PFSK-1 (cell line): ENCODE data around the gene PTPN4.

Source experiments
- FOXP2 ChIP-seq: optimal IDR thresholded peaks from 2 replicates; pipeline ENCODE3; 2011; ENCODE audit warnings: borderline replicate concordance, control low read depth, inconsistent platforms; ENCODE audit not compliant: insufficient read depth; ENCODE audit errors: extremely low read length, extremely low read depth
- POLR2AphosphoS5 ChIP-seq: IDR thresholded peaks from 2 replicates; pipeline ENCODE4 v1.6.1; 2012; ENCODE audit warnings: low read depth, mild to moderate bottlenecking, control low read depth, low read length, moderate library complexity
- SIN3A ChIP-seq: IDR thresholded peaks from 2 replicates; pipeline ENCODE4 v1.6.1; 2012; ENCODE audit warnings: mild to moderate bottlenecking, low read length, moderate library complexity, borderline replicate concordance; ENCODE audit not compliant: insufficient read depth
- TAF1 ChIP-seq: IDR thresholded peaks from 2 replicates; pipeline ENCODE4 v1.6.1; 2012; ENCODE audit warnings: low read length, control low read depth, borderline replicate concordance; ENCODE audit not compliant: insufficient read depth
- TF ChIP-seq, protein P1 (sequence below), 2 experiments: IDR thresholded peaks; 2 replicates each; pipeline versions ENCODE4 v1.6.1 to v1.8.0; 2011 to 2012; ENCODE audit warnings: low read depth in 2 of 2, low read length in 2 of 2, control low read depth in 1 of 2, inconsistent platforms in 1 of 2, mild to moderate bottlenecking in 1 of 2, moderate library complexity in 1 of 2; ENCODE audit not compliant: insufficient read depth in 1 of 2

The PTPN4 gene

DNA sequence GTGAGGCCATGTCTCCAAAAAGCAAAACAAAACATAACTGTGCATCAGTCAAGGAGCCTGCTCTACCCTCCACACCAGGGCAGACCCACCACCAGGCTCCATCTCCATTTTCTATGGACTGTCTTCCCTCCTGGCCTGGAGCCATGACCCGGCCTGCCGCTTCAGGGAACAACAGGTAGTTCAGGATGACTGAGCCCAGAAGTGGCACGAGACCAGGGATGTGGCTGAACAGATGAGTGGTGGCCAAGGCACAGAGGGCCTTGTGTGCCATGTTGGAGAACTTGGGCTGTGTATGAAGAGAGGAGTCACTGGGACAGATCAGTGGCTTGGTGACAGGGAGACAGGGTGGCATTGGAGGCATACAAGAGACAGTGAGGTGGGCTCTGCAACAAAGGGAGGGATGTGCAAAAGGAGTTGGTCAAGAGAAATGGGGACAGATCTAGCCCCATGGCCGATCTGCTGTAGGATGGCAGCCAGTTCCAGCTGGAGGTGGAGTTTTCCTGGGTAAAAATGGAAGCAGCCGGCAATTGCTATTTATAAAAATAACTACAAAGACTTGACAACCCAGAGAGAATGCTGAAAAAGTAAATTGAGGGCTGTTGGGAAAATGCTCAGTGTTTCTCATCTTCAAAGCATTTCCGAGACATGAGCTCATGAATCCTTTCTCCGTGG, 45.8 kb upstream of the PTPN4 start:
- TF ChIP-seq FOXP2: no peak
- no peak for TF ChIP-seq SIN3A
- TF ChIP-seq, protein P1, sequence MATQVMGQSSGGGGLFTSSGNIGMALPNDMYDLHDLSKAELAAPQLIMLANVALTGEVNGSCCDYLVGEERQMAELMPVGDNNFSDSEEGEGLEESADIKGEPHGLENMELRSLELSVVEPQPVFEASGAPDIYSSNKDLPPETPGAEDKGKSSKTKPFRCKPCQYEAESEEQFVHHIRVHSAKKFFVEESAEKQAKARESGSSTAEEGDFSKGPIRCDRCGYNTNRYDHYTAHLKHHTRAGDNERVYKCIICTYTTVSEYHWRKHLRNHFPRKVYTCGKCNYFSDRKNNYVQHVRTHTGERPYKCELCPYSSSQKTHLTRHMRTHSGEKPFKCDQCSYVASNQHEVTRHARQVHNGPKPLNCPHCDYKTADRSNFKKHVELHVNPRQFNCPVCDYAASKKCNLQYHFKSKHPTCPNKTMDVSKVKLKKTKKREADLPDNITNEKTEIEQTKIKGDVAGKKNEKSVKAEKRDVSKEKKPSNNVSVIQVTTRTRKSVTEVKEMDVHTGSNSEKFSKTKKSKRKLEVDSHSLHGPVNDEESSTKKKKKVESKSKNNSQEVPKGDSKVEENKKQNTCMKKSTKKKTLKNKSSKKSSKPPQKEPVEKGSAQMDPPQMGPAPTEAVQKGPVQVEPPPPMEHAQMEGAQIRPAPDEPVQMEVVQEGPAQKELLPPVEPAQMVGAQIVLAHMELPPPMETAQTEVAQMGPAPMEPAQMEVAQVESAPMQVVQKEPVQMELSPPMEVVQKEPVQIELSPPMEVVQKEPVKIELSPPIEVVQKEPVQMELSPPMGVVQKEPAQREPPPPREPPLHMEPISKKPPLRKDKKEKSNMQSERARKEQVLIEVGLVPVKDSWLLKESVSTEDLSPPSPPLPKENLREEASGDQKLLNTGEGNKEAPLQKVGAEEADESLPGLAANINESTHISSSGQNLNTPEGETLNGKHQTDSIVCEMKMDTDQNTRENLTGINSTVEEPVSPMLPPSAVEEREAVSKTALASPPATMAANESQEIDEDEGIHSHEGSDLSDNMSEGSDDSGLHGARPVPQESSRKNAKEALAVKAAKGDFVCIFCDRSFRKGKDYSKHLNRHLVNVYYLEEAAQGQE (IDR thresholded peaks at IDR 0.05; ENCODE audit: insufficient read depth in 1 of 2, low read depth in 2 of 2, low read length in 2 of 2): no peak
- TF ChIP-seq POLR2AphosphoS5: no peak

DNA sequence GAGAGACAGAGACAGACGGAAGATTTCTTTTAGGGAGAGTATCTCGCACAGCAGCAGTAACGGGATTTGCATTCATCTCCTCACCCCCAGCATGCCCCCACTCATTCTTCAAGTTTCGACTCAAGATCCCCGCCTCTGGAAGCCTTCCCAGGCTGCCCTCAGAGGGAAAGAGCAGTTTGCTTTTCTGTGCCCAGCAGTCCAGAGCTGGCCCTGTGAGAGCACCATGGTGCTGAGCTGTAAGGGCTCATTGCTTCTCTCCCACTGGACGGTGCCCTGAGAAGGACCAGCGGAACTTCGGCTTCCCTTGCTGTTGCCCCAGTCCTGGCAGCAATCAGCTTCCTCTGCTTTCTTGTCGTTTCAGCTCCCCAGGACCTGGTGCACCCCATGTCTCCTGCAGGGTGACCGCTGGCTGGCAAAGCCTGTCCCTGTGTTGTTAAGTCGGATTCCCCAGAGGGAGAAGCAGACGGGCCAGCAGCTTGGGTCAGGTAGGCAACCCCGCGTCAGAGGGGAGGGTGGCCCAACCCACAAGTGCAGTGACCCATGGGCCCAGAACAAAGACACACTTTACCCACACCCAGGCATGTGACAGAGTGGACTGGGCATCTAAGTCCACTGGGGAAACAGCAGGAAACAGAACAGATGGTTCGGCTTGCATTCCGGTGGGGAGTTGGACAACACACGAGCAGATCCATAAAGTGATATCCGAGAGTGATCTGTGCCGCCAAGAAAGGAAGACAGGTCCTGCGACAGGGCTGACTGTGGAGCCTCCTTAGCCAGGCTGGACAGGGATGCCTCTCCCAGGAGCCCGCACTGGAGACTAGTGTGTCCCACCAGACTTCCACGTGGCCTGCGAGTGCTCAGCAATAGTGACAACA, 44.1 kb upstream of the PTPN4 start:
- no peak for TF ChIP-seq POLR2AphosphoS5
- TF ChIP-seq, protein P1 (IDR thresholded peaks at IDR 0.05; ENCODE audit: insufficient read depth in 1 of 2, low read depth in 2 of 2, low read length in 2 of 2): no peak
- no peak for TF ChIP-seq SIN3A
- TF ChIP-seq TAF1: no peak
- TF ChIP-seq FOXP2: no peak

DNA sequence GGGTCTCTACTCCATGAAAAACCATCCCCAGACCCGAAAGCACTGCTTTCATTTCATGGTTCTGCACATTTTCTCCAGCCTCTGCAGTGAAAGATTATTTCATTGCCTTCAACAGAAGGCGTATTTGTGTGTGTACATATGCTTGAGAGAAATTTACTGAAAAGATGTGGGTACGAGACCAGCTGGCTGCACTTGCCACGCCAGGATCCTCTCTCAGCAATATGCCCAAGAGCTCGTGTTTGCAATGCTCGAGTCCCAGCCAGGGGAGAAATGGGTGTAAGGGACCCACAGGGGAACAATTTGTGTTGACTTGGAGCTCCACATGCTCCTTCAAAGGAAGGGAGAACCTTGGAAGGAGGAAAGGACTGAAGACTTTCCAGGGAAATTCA, 43.4 kb upstream of the PTPN4 start:
- TF ChIP-seq POLR2AphosphoS5: no peak
- TF ChIP-seq, protein P1 (IDR thresholded peaks at IDR 0.05; ENCODE audit: insufficient read depth in 1 of 2, low read depth in 2 of 2, low read length in 2 of 2): no peak
- TF ChIP-seq FOXP2: no peak
- no peak for TF ChIP-seq SIN3A
- no peak for TF ChIP-seq TAF1

DNA sequence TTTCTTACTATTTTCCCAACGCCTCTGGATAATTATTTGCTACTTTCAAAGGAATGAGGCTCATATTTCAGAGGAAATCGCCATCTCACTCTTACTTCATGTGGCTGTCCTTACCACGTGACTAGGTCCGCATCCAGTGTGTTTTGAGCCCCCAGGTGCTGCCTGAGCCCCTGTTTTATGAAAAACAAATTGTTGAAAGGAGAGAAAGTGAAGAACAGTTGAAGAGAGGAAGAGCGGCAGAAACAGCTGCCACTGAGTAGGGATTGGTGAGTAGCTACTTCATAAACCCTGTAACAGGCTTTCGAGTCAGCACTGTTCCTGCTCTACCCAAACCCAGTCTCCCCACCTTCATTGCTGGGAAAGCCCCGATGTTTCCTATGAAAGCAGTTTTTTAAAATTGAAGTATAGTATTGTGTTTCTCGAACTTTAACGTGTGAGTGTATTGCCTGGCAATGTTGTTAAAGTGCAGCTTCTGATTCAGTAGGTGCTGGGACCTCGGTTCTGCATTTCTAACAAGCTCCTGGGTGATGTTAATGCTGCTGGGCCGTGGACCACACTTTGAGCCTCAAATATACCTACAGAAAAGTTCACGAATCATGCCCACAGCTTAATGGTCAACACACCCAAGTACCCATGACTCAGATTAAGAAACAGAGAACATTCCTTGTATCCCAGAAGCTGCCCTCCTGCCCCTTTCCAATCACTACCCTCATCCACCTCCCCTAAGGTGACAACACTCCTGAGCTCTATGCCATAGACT, 41.0 kb upstream of the PTPN4 start:
- TF ChIP-seq, protein P1 (IDR thresholded peaks at IDR 0.05; ENCODE audit: insufficient read depth in 1 of 2, low read depth in 2 of 2, low read length in 2 of 2): no peak
- TF ChIP-seq FOXP2 (no peak), POLR2AphosphoS5 (no peak), SIN3A (no peak), TAF1 (no peak)
